Thyroid gland (tissue), 4 donors: ENCODE measurements around the gene MRPS26. TPM values are rescaled to one million over a fixed set of nuclear protein-coding genes. Genes with fewer than 3 reads are reported as not detected.

Source experiments
- DNase-seq, 2 donors: peaks; one replicate each; pipeline ENCODE4 v3.0.0-alpha.2; 2019
- H3K27ac ChIP-seq, 3 donors: fragments of 200-600 bp; sonication (generic); 1 replicate in 2 of 3; 2 replicates in 1 of 3; pipeline ENCODE4 v1.5.1; 2016 to 2019; ENCODE audit warnings: mild to moderate bottlenecking in 1 of 3, moderate library complexity in 1 of 3
- H3K27me3 ChIP-seq: fragments of 200-600 bp; sonication (generic); one replicate; pipeline ENCODE4 v1.5.1; 2019
- H3K36me3 ChIP-seq, 2 donors: fragments of 200-600 bp; sonication (generic); one replicate each; pipeline ENCODE4 v1.5.1; 2016 to 2019
- H3K4me1 ChIP-seq, 2 donors: fragments of 200-600 bp; sonication (generic); one replicate each; pipeline ENCODE4 v1.5.1; 2017 to 2019
- H3K4me3 ChIP-seq, 3 donors: fragments of 200-600 bp; sonication (generic); replicated peaks in 1 of 3; 1 replicate in 2 of 3; 2 replicates in 1 of 3; pipeline ENCODE4 v1.5.1; 2016; ENCODE audit warnings: mild to moderate bottlenecking in 1 of 3
- H3K9me3 ChIP-seq: fragments of 200-600 bp; sonication (generic); one replicate; pipeline ENCODE4 v1.5.1; 2017
- CTCF ChIP-seq, 6 experiments: fragments of 200-600 bp in 3 of 6; fragments of 450-650 bp in 3 of 6; sonication (generic) in 3 of 6; IDR thresholded peaks; one replicate each; pipeline ENCODE4 v1.5.1; 2016 to 2019; ENCODE audit warnings: antibody characterized with exemption in 6 of 6, mild to moderate bottlenecking in 2 of 6, inconsistent platforms in 1 of 6, moderate library complexity in 1 of 6
- POLR2A ChIP-seq, 2 donors: fragments of 450-650 bp; IDR thresholded peaks; one replicate each; pipeline ENCODE4 v1.6.1; 2017; ENCODE audit warnings: antibody characterized with exemption in 2 of 2, mild to moderate bottlenecking in 2 of 2, moderate library complexity in 1 of 2
- WGBS, 2 donors: methylation state at CpG; one replicate each; pipeline ENCODE4 v1.1.5; 2017; 5-methylcytosine and 5-hydroxymethylcytosine counted together
- intact Hi-C: fragments of 100-400 bp; cut with DNase I; formaldehyde crosslinking; loops from one replicate; pipeline ENCODE4 v1.15.1; 2023
- total RNA-seq, 4 donors: library from RNA; depleted of rRNA; stranded (reverse); fragments of >200 nt; gene quantifications; one replicate each; pipeline ENCODE4 v1.2.3, GENCODE V29; 2016

Gene MRPS26
- total RNA-seq = 100 to 1,000 TPM in 2 of 4 donors, 10 to 100 TPM in 2; 56.3 to 148 (median 86.4) TPM

DNA sequence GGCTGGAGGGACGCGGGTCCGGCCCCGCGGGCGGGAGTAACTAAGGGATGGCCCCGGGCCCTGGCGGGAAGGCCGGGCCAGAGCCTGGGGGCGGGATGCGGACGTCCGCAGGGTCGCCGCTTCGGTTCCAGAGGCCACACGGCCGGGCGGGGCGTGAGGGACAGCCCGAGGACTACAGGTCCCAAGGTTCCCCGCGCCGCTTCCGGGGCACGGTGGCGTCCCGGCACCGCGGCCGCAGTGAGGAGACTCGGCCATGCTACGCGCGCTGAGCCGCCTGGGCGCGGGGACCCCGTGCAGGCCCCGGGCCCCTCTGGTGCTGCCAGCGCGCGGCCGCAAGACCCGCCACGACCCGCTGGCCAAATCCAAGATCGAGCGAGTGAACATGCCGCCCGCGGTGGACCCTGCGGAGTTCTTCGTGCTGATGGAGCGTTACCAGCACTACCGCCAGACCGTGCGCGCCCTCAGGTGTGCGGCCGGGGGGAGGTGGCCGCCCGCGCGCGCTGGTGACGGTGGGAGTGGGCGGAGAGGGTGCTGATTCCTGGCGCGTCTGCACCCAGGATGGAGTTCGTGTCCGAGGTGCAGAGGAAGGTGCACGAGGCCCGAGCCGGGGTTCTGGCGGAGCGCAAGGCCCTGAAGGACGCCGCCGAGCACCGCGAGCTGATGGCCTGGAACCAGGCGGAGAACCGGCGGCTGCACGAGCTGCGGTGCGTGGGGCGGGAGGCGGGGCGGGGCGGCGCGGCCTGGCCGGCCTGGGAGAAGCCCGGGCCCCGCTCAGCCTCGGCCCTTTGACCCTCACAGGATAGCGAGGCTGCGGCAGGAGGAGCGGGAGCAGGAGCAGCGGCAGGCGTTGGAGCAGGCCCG is at the start of gene MRPS26:
Gene MRPS26, plus strand, starts transcription at position 237 of the 861 bp plus-strand sequence. Its CDS starts 17 bp downstream, at position 254.
- H3K36me3 ChIP-seq = peaks cover 15 to 24% of the 10 kb centered on the region in 2 donors
- TF ChIP-seq POLR2A (IDR thresholded peaks at IDR 0.05) = peak in 1 of 2 donors; percentile 86
- no peak for TF ChIP-seq CTCF (IDR thresholded peaks at IDR 0.05)
- intact Hi-C loops = no loop called here
- H3K27ac ChIP-seq = peak within 1 kb of the TSS; percentile 64 to 88 (median 83)
- no peaks in the 10 kb centered on the region for H3K9me3 ChIP-seq
- H3K4me1 ChIP-seq = peaks cover 16 to 20% of the 10 kb centered on the region in 2 donors
- 0% methylated on average over 48 of the region's 104 CpGs; no CpG with 5 or more reads in 1 of the 2 donors for WGBS, 2 donors
- H3K27me3 ChIP-seq = no peaks in the 10 kb centered on the region
- H3K4me3 ChIP-seq = peak within 1 kb of the TSS; percentile 87 to 96 (median 89)
- DNase-seq = peak; percentile 91 to 93

DNA sequence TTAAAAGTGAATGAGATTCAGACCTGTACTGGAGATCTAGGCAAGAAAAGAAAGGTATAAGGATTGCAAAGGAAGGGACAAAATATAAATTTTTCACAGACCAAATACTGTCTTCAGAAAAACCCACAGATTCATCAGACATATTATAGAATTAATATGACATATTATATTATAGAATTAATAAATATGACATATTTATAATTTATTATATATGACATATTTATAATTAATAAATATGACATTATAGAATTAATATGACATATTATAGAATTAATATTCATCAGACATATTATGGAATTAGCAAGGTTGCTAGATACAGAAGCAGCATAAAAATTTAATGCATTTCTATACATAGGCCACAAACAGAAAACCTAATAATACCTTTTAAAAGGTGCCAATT is 47.1 kb upstream of the MRPS26 start:
- intact Hi-C loops = loop anchor here (5.0 to 10.0 kb wide), 2 partner anchors 136 to 294 kb away; no protein-coding TSS in a partner anchor
- Histone ChIP-seq H3K27ac (no peak overlapping the region), H3K9me3 (no peaks in the 10 kb centered on the region), H3K27me3 (no peaks in the 10 kb centered on the region), H3K4me3 (no peak overlapping the region), H3K4me1 (no peaks in the 10 kb centered on the region), H3K36me3 (peaks cover 4% of the 10 kb centered on the region in 2 donors)
- no peak for TF ChIP-seq POLR2A (IDR thresholded peaks at IDR 0.05)
- no peak for TF ChIP-seq CTCF (IDR thresholded peaks at IDR 0.05)
- no peak for DNase-seq

- Histone ChIP-seq H3K4me3 (no peak overlapping the region), H3K36me3 (peaks cover under 1 to 9% of the 10 kb centered on the region in 2 donors), H3K27ac (no peak overlapping the region), H3K9me3 (no peaks in the 10 kb centered on the region), H3K4me1 (no peaks in the 10 kb centered on the region), H3K27me3 (no peaks in the 10 kb centered on the region)
- intact Hi-C loops = no loop called here
- 68 to 71% methylated on average over 7 of the region's 7 CpGs for WGBS, 2 donors
- DNase-seq = no peak
- TF ChIP-seq CTCF (IDR thresholded peaks at IDR 0.05) (peak; percentile 17 to 63 (median 44)), POLR2A (IDR thresholded peaks at IDR 0.05) (no peak)
These were observed 44.9 kb upstream of the MRPS26 start for GRCh38 chr20:3000852-3001523.

DNA sequence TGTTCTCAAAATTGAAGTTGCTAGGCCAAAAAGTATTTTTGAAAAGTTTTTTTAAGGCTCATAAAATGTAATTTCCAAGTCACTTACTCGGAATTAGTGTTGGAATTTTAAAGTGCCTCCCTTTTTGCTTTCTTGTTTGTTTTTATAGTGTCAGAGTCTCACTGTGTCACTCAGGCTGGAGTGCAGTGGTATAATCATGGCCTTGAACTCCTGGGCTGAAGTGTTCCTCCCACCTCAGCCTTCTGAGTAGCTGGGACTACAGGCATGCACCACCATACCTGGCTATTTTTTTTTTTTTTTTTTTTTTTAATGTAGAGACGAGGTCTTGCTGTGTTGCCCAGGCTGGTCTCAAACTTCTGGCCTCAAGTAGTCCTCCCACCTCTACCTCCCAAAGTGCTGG is 42.4 kb upstream of the MRPS26 start:
- Histone ChIP-seq H3K9me3 (no peaks in the 10 kb centered on the region), H3K27ac (no peak overlapping the region), H3K27me3 (no peaks in the 10 kb centered on the region), H3K4me3 (no peak overlapping the region), H3K4me1 (no peaks in the 10 kb centered on the region), H3K36me3 (peaks cover 0 to 28% of the 10 kb centered on the region in 2 donors)
- no peak for TF ChIP-seq CTCF (IDR thresholded peaks at IDR 0.05)
- TF ChIP-seq POLR2A (IDR thresholded peaks at IDR 0.05) = no peak
- 83 to 90% methylated on average over 2 of the region's 2 CpGs for WGBS, 2 donors
- intact Hi-C loops = no loop called here
- no peak for DNase-seq
